ENCODE measurements around the gene BEND5. TPM values are rescaled to one million over a fixed set of nuclear protein-coding genes. Genes with fewer than 3 reads are reported as not detected.

The BEND5 gene
- total and polyA plus RNA-seq, 2 of the 8 experiments (the other 6 are each of a cell fraction or from before 2014, with no cell fraction given): 3.8 to 7.5 TPM

DNA sequence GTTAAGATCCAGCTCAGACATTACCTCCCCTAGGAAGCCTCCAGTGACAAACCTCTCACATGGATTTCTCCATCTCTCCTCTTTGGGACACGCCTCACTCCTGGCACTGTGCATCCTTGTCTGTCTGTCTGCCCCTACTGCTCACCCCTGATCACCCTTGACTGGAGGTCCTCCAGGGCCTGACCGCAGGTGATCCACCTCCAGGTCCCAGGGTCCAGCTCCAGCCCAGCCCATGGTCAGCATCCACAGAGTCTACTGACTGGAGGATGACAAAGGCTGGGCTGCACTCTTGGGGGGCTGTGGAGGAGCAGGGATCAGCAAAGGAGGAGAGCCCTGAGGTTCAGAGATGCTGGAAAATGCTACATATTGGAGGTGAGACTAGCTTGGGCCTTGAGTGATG, 65.8 kb downstream of the BEND5 start (continued):
- TF ChIP-seq ASH2L (IDR thresholded peaks at IDR 0.05; ENCODE audit: low read length) (no peak), SIRT6 (IDR thresholded peaks at IDR 0.05; ENCODE audit: low read length) (no peak), PHF8 (conservative IDR thresholded peaks at IDR 0.05; ENCODE audit: low read depth, low read length) (no peak)

All from H1 (cell line).